ENCODE measurements around the gene OPCML.

GRCh38 chr11:132429685-132430084, 1102.6 kb downstream of the OPCML start:
- TF ChIP-seq CTCF (IDR thresholded peaks at IDR 0.05; ENCODE audit: poor library complexity, severe bottlenecking) (no peak), EZH2 (IDR thresholded peaks at IDR 0.05; ENCODE audit: borderline replicate concordance, insufficient read depth, low read length, poor library complexity, severe bottlenecking) (no peak), POLR2AphosphoS5 (IDR thresholded peaks at IDR 0.05) (no peak), MXI1 (conservative IDR thresholded peaks at IDR 0.05; ENCODE audit: poor library complexity, severe bottlenecking) (no peak), EP300 (conservative IDR thresholded peaks at IDR 0.05; ENCODE audit: poor library complexity, severe bottlenecking) (no peak), RAD21 (conservative IDR thresholded peaks at IDR 0.05) (no peak)
